Left colon (tissue), 2 donors: ENCODE measurements around the gene WIPF2. TPM values are rescaled to one million over a fixed set of nuclear protein-coding genes. Genes with fewer than 3 reads are reported as not detected.
"Not testable (repeated sequence)": the region's sequence is repeated elsewhere in the genome, so short reads cannot be mapped to it uniquely, and the experiment has no call there.

Source experiments
- ATAC-seq: fragments of 200-7000 bp; cut with Tn5 transposase; one replicate; pipeline ENCODE4 v1.9.1; 2020; ENCODE audit warnings: mild to moderate bottlenecking, moderate library complexity
- DNase-seq, 2 donors: peaks; one replicate each; pipeline ENCODE4 v3.0.0-alpha.2; 2020
- intact Hi-C, 2 donors: fragments of 100-400 bp; cut with DNase I in 1 of 2; cut with micrococcal nuclease in 1 of 2; formaldehyde crosslinking; loops; one replicate each; pipeline versions ENCODE4 v1.11.2 to v1.14.0; 2022; cut with DNase I, micrococcal nuclease
- total RNA-seq, 2 donors: library from RNA; stranded (reverse); fragmentation: NEBNext Ultra II Directional; extraction: Animal tissue kit (Norgen Biotek cat#: 25700); gene quantifications; one replicate each; pipeline ENCODE4 v1.2.1, GENCODE V29; 2021
- donor health status: DM: no; HTN: no; CAD: no.
- donor health status: DM: yes; HTN: yes; CAD: no.

WIPF2 gene
- total RNA-seq, 2 donors from 2014 or later = 43.6 to 53.6 TPM

DNA sequence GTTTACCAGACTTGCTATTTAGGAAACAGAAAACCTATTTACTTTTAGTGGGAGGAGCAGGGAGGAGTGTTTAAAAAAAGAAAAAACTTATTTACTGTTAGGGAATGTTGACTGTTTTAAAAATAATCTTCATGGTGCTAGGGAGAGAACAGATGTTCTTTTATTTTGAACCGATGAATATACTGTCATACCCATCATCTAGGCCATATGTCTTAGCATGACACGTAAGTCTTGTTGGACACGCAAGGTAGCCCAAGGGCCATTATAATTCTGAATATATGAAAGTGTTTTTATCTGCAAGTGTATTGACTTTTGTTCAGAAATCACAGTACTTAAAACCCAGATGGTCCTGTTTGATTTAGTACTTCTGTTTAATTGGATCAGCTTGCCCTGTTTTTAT is 11.6 kb downstream of the WIPF2 start:
- no peak for ATAC-seq
- no peak for DNase-seq
- intact Hi-C loops = no loop called here

DNA sequence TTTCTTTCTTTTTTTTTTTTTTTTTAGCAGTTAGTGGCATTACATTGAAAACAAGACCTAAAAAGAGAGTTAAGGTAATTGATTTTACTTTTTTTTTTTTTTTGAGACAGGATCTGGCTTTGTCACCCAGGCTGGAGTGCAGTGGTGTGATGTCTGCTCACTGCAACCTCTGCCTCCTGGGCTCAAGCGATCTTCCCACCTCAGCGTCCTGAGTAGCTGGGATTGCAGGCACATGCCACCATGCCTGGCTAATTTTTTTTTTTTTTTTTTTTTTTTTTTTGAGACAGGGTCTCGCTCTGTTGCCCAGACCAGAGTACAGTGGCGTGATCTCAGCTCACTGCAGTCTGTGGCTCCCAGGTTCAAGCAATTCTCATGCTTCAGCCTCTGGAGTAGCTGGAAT is 12.8 kb downstream of the WIPF2 start:
- ATAC-seq, intact Hi-C loops: not testable (repeated sequence)

DNA sequence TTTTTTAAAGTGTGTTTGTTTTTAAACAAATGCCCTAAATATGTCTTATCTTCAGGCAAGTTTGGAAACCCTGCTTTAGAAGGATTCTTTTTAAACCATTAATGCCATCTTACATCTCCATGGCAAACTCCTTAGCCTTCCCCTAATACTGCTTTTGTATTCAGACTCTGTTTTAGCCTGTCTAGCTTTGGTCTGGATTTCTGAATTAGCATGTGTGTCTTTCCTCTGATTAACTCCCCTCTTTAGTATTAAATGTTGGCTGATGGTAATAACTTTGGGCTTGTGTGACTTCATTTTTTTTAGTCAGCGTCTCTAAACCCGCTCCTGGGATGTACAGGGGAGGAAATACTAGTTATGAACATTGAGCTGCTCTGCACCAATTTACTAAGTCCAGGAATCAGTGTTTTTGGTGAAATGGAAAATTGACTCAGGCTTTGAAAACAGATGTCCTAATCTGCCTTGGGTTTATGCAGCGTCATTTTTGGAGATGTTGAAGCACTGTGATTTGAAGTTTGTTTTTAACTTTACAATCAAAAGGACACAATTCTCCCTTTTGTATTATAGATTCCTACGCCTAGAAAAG is 22.2 kb downstream of the WIPF2 start:
- no peak for DNase-seq
- no peak for ATAC-seq
- intact Hi-C loops = no loop called here

More for the DNA sequence above, 12.8 kb downstream of the WIPF2 start:
- not testable (repeated sequence) for DNase-seq

DNA sequence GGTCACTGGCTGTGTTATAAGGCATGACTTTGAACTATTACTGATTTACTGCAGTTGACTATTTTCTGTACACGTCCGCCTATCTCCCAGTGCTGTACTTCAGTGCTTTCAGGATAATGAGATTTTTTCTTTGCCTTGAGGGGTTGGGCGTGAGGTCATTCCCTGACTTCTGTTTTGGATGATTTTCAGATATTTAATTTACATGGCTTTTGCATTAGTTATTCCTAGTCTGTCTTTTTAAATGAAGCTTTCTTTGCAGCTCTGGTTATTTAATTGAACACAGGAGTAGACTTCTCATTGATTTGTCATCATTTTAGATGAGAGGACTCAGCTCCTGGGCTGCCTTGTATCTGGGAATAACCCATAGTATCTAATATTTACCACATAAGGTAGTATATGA is 23.7 kb downstream of the WIPF2 start:
- ATAC-seq (no peak), DNase-seq (no peak)
- intact Hi-C loops = no loop called here

DNA sequence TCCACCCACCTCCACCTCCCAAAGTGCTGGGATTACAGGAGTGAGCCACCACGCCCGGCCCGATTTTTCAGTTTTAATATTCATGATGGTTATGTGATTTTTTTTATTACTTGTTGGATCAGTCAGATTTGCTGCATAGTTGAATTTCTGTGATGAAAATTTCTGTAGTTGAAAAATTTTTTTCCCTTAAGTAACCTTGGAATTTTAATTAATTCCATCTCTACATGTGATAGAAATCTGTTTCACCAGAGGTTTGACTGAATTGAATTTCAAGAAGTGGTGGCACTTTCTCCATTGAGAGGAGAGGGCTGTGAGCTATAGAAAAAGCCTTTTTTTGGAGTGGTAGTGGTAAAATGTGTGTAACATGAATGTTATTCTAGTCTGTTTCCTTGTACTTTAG is 24.7 kb downstream of the WIPF2 start:
- intact Hi-C loops = no loop called here
- no peak for DNase-seq
- ATAC-seq = no peak

DNA sequence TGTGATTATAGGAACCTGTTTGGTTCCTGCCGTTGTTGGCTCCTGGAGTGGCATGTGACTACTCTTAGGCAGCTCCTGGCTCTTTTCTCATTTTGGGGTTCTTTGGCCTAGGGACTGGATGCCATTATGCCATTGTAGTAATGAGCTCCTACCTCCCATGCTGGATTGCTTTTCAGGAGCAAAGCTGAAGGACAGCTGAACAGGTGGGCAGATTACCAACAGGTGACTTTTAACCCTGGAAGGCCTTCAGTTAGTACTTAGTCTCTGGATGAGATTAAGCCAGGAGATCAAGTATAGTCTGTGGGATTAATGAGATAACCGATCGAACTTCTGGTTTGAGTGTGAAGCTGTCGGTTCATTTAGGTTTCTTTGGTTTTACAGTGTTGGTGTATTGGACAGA is 25.2 kb downstream of the WIPF2 start:
- DNase-seq (no peak), ATAC-seq (no peak)
- intact Hi-C loops = no loop called here

DNA sequence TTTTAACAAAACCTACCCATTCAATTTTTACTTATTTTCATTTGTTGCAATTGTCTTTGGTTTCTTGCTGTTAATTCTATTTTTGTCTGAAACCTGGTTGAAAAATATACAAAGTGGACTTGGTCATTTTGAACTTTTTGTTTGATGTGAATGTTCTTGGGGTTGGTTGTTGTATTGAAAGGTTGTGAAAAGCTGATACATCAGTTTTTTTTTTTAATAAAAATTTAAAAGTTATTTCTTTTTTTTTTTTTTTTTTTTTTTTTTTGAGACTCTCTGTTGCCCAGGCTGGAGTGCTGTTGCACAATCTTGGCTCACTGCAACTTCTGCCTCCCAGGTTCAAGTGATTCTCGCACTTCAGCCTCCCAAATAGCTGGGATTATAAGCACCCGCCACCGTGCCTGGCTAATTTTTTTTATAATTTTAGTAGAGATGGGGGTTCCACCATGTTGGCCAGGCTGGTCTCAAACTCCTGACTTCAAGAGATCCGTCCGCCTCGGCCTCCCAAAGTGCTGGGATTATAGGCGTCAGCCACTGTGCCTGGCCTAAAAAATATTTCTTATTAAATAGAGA is 28.9 kb downstream of the WIPF2 start:
- DNase-seq (no peak), ATAC-seq (no peak)
- intact Hi-C loops = no loop called here

DNA sequence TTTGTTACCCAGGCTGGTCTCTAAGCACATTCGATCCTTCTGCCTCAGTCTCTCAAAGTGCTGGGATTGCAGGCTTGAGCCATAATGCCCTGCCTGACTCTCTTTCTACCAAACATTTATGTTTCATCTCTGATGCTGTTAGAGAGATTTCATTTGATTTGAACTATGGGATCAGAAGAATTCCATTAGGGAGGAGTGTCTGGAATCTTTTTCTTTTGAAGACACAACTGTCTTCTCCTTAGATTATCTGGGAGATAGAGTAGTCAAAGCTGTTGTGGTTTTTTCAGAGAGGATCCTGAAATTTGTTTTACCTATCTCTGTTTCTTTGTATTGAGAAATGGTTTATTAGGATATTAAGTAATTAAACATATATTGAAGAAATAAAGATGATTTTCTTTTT is 29.4 kb downstream of the WIPF2 start:
- no peak for ATAC-seq
- intact Hi-C loops = no loop called here
- DNase-seq = no peak

DNA sequence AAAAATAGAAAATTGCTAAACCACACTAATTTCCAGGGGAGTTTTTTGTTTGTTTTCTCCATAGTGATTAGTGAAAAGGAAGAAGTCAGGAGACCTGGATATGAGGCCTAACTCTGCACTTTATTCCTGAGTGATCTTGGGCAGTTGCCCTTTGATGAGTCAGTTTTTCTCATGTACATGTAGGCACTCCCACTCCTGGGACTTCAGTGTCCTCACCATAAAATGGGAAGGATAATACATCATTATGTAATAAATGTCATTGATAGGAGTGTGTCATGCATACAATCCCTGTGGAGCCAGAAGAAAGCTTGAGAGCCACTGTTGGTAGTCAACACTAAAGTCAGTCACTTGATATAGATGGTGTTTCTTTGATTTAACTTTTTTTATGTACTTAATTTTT is 32.5 kb downstream of the WIPF2 start:
- ATAC-seq = peak; percentile 97
- DNase-seq = peak in 1 of 2 donors; percentile 48

DNA sequence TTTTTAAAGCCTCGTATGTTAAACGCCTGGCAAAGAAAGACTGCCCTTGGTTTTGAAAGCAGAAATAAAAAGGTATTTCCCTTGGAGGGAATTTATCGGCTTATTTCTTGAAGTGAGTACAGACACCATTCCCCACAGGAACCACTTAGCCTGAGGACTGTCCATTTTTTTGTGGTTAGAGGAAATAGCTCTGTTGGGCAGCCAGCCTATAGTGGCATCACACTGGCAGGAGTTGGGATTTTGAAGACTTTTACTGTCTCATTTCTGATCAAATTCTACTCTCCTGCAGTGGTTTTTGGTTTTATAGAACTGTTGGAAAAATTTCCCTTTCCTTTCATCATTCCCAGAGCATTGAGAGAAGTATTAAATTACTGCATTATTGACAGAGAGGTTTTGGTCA is 34.5 kb downstream of the WIPF2 start:
- DNase-seq (no peak), ATAC-seq (no peak)
- intact Hi-C loops = no loop called here

More for the DNA sequence above, 32.5 kb downstream of the WIPF2 start:
- intact Hi-C loops = no loop called here

DNA sequence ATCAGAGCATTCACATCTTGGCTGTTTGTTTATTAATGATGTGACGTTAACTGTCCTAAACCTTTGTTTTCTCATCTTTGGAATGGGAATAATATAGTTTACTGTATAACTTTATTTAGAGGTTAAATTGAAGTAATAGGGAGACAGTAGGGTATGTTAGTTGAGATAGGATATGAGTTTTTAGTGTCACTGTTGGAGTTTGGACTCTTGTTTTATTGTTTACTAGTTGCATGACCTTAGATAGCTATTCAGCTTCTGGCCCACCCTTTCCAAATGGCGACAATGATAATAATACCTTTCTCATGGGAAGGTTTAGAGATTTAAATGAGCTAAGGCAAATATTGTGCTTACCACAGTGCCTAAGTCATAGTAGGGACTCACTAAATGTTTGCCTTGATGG is 40.4 kb downstream of the WIPF2 start:
- peak; percentile 88 for ATAC-seq
- DNase-seq = no peak
- intact Hi-C loops = no loop called here

DNA sequence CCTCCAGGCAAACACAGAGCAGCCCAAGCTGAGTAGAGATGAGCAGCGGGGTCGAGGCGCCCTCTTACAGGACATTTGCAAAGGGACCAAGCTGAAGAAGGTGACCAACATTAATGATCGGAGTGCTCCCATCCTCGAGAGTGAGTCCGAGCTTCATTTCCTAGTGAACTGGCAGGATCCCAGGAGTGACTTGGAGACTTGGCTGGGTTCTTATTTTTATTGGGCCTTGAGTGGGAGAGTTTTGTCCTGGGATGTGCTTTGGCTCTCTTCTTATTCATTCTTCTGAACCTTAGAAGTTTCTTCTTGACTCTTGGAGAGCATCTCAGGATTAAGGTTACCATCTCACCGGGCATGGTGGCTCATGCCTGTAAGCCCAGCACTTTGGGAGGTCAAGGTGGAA is 41.4 kb downstream of the WIPF2 start:
- ATAC-seq (no peak), DNase-seq (no peak)
- intact Hi-C loops = no loop called here

DNA sequence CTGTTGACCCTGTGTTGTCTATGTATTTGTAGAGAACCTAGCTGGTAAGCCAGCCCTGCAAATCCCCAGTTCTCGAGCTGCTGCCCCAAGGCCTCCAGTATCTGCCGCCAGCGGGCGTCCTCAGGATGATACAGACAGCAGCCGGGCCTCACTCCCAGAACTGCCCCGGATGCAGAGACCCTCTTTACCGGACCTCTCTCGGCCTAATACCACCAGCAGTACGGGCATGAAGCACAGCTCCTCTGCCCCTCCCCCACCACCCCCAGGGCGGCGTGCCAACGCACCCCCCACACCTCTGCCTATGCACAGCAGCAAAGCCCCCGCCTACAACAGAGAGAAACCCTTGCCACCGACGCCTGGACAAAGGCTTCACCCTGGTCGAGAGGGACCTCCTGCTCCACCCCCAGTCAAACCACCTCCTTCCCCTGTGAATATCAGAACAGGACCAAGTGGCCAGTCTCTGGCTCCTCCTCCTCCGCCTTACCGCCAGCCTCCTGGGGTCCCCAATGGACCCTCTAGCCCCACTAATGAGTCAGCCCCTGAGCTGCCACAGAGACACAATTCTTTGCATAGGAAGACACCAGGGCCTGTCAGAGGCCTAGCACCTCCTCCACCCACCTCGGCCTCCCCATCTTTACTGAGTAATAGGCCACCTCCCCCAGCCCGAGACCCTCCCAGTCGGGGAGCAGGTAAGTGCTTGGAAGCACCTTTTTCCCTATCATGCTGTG is 45.5 kb downstream of the WIPF2 start:
- ATAC-seq (no peak), DNase-seq (no peak)
- intact Hi-C loops = no loop called here

DNA sequence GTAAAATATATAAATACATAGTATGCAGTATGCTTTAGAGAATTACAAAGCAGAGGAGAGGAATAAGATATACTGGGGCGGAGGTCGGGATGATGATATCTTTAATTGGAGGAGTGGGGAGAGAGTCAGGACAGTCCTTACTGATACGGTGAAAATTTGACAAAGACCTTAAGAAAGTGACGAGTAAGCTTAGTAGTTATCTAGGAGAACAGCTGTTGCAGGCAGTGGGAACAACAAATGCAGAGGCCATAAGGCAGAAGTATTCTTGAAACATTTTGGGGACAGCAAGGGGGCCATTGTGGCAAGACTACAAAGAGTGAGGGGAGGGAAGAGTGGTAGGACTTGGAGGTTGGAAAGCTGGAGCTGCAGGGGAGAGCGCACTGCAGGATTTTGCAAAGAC is 46.2 kb downstream of the WIPF2 start:
- DNase-seq = no peak
- intact Hi-C loops = no loop called here
- no peak for ATAC-seq

DNA sequence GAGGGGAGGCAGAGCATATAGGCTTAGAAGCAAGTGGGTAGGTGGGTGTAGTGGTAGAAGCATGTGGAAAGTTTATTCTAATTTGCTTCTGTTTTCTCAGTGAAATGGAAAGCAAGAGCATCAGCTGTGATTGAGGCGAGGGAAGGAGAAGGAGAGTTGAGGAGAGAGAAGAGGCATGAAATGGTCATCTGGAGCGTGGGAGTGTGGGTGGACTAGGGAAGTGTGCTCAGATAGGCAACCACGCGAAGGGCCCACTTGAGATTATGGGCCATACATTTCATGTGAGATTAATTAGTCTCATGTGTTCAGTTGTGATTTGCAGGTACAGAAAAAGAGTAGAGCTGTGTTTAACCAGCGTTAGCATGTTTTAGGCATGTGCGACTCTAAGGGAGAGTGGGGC is 47.8 kb downstream of the WIPF2 start:
- intact Hi-C loops = no loop called here
- DNase-seq = no peak
- no peak for ATAC-seq

DNA sequence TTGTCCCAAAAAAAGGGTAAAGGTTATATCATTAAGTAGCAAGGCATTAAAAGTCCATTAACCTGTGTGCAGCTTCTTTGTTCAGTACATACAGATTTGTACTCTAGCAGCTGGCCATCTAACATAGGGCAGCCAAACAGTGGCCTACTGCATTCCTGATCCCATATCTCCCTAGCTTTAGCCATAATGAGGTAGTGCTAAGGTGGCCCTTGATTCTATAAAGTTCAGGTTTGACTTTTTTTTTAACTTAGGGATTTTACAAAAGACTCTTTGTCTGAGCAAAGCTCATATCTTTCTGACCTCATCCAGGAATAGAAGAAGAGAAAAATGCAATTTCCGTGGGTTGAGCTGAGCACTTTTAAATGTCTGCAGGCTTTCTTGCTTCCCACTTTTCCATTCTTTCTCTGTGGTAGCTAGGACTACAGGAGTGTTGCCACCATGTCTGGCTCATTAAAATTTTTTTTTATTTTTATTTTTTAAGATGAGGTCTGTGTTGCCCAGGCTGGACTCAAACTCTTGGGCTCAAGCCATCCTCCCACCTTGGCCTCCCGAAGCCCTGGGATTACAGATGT is 49.1 kb downstream of the WIPF2 start:
- intact Hi-C loops = no loop called here
- ATAC-seq (no peak), DNase-seq (no peak)

DNA sequence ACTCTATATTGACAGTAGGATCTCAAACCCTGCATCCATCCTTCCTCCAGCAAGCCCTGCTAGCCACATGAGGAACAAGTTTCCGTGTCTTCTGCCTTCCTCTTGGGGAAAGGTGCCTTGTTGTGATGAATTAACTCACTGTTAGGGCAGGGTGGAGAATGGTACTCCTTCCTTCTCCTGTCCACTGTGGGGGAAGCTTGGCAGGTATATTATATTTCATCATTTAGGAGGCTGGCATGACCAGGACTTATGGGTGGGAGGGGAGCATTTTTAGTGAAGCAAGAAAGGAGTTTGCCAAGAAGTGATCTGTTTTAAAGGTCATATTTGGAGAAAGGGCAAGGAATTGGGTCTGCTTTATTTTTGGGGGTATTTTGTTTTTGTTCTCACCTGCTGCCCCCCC is 59.3 kb downstream of the WIPF2 start:
- intact Hi-C loops = no loop called here

DNA sequence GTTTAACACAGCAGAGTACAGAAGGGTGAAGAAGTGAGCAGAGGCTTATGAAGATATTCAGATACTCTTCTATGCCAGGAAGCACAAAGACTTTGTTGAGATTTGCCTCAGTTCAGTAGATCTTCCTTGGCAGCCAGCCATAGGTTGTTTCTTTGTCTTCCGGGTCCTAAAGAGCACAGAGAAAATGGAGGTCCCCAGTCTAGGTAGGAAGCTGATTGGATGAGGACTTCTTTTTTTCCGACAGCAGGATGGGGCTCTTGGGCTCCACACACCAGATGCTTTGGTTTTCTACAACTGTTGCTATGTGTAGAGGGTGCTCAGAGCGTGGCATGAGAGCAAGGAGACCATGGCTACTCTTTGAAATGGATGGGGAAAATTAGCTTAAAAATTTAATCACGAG is 60.3 kb downstream of the WIPF2 start:
- ATAC-seq (no peak), DNase-seq (no peak)
- intact Hi-C loops = no loop called here

More for the DNA sequence above, 59.3 kb downstream of the WIPF2 start:
- ATAC-seq (no peak), DNase-seq (no peak)

DNA sequence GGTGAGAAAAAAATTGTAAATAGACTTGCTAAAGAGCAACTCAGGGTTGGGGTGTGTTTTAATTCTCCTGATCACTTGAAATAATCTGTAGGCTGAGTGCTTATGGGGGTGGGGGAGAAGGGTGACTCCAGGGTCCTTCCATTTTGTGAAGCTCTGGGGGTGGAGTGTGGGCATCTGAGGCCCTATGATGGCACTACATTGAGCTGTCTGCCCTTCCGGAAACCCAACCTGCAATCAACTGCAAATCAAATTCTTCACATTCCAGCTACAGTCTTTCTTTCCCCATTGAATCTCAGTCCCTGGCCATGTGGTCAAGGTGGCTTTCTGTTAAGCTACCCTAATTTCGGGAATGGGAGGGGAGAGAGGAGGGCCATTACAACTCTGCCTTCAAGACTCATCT is 62.6 kb downstream of the WIPF2 start:
- intact Hi-C loops = no loop called here
- ATAC-seq = no peak
- no peak for DNase-seq

DNA sequence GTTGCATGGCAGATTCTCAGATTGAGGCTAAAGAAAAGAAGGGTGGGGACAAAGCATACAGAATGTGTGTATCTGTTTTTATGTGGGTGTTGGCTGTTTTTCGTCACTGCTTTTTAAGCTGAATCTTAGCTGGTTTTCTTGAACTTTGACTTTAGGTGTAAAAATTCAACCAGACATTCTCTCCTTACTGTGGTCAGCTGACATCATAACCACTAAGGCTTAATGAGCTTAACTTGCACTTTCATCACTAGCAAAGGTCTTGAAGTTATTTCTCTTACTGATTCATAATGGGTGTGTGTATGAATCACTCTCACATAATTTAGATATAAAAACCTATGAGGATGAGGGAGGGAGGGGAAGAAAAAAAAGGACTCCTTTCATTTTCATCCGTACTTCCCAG is 64.6 kb downstream of the WIPF2 start:
- intact Hi-C loops = no loop called here
- ATAC-seq (peak; percentile 71), DNase-seq (no peak)
